HFFc6 (cell line): Measurements from ENCODE around the gene ZNF319. TPM values are rescaled to one million over a fixed set of nuclear protein-coding genes. Genes with fewer than 3 reads are reported as not detected.
A peak's percentile ranks its signal among the peaks of the same experiment; 100 is the strongest.
"Not testable (repeated sequence)": the region's sequence is repeated elsewhere in the genome, so short reads cannot be mapped to it uniquely, and the experiment has no call there.

Experiments used
- DNase-seq: peaks from one replicate; pipeline ENCODE4 v3.0.0-alpha.2; 2018
- H3K27ac Mint-ChIP-seq: 2 replicates; pipeline ENCODE4 v1.8.0; 2020; ENCODE audit warnings: mild to moderate bottlenecking, mixed read lengths
- H3K27me3 Mint-ChIP-seq: 2 replicates; pipeline ENCODE4 v1.8.0; 2021; ENCODE audit warnings: mild to moderate bottlenecking, moderate library complexity, mixed read lengths; ENCODE audit not compliant: insufficient read depth
- H3K36me3 Mint-ChIP-seq: 2 replicates; pipeline ENCODE4 v1.8.0; 2021; ENCODE audit warnings: low read depth, mixed read lengths
- H3K4me1 Mint-ChIP-seq: 2 replicates; pipeline ENCODE4 v1.8.0; 2020; ENCODE audit warnings: low read depth, mixed read lengths
- H3K4me3 Mint-ChIP-seq: 2 replicates; pipeline ENCODE4 v1.8.0; 2020; ENCODE audit warnings: mild to moderate bottlenecking, moderate library complexity, mixed read lengths
- H3K9me3 Mint-ChIP-seq: 2 replicates; pipeline ENCODE4 v1.8.0; 2020; ENCODE audit warnings: mild to moderate bottlenecking, mixed read lengths
- total RNA-seq, 6 experiments: library from RNA; stranded (reverse); fragmentation: NEBNext Ultra II Directional; extraction: Animal tissue kit (Norgen Biotek cat#: 25700); gene quantifications; 2 replicates in 1 of 6; 3 replicates in 5 of 6; pipeline ENCODE4 v1.2.3, GENCODE V29; 2021
- TF ChIP-seq, protein P1 (sequence below): fragments of 200-600 bp; sonication (generic); IDR thresholded peaks from 2 replicates; pipeline ENCODE4 v1.5.0; 2021; ENCODE audit warnings: antibody characterized with exemption, mild to moderate bottlenecking

ZNF319 gene
- total RNA-seq, 6 experiments from 2014 or later: 8.3 to 12.0 (median 9.4) TPM

DNA sequence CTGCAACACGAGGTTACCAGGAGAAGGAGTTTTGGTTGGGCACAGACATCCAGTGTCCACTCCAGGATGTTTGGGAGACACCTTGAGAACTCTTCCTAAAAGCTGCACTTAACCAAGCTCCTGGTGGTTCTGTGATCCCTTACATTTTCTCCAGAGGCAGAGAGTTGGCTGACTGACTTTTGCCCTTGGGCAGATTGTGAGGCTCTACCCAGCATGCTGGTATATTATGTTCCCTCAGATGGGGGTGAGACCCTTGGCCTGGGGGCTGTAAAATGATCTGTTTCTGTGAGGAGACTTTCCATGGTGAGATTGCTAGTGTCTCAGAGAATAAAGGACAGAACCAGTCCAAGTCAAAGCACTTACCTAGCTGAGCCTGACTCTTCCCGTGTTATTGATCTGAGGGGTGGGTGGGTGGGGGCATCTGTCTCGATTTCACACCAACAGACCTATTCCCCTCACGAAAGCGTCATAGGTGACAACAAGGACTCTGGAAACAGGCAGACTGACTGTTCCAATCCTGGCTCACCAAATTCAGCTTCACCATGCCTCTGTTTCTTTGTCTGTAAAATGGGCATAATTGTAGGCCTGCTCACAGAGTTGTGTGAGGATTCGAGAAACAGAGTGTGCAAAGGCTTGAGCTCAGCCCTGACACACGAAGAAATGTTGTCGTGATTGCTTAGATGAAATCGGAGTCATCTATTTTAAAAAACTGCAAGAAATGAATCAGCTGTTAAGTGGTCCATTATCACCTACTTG lies 12.9 kb upstream of the ZNF319 start:
- Mint-ChIP-seq H3K27ac (no peak overlapping the region), H3K36me3 (peaks cover 7% of the 10 kb centered on the region), H3K4me3 (no peak overlapping the region), H3K27me3 (no peaks in the 10 kb centered on the region), H3K9me3 (no peaks in the 10 kb centered on the region), H3K4me1 (peaks cover 26% of the 10 kb centered on the region)
- no peak for DNase-seq
- TF ChIP-seq, protein P1, sequence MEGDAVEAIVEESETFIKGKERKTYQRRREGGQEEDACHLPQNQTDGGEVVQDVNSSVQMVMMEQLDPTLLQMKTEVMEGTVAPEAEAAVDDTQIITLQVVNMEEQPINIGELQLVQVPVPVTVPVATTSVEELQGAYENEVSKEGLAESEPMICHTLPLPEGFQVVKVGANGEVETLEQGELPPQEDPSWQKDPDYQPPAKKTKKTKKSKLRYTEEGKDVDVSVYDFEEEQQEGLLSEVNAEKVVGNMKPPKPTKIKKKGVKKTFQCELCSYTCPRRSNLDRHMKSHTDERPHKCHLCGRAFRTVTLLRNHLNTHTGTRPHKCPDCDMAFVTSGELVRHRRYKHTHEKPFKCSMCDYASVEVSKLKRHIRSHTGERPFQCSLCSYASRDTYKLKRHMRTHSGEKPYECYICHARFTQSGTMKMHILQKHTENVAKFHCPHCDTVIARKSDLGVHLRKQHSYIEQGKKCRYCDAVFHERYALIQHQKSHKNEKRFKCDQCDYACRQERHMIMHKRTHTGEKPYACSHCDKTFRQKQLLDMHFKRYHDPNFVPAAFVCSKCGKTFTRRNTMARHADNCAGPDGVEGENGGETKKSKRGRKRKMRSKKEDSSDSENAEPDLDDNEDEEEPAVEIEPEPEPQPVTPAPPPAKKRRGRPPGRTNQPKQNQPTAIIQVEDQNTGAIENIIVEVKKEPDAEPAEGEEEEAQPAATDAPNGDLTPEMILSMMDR: no peak

DNA sequence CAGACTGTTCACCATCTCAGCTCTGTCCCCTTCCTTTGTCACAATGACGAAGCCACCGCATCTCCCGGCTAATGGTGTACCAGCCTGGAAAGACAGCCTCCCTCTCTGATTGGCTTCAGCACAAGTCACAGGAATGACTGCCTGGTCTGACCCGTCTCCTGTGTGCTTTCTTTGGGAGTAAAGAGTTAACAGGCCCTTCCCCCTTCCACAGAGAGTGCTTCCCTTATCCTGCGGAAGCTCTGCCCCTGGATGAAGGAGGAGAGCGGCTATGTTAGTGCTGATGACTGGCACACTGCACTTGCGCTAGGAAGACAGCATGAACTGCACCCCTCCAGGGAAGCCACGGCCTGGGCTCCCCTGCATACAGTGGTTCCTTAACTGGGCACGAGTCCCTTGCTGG lies 12.0 kb upstream of the ZNF319 start:
- peaks cover 26% of the 10 kb centered on the region for H3K4me1 Mint-ChIP-seq
- no peak for DNase-seq
- peaks cover 7% of the 10 kb centered on the region for H3K36me3 Mint-ChIP-seq
- H3K27me3 Mint-ChIP-seq: no peaks in the 10 kb centered on the region
- H3K27ac Mint-ChIP-seq: no peak overlapping the region
- TF ChIP-seq, protein P1: no peak
- no peak overlapping the region for H3K4me3 Mint-ChIP-seq
- no peaks in the 10 kb centered on the region for H3K9me3 Mint-ChIP-seq

DNA sequence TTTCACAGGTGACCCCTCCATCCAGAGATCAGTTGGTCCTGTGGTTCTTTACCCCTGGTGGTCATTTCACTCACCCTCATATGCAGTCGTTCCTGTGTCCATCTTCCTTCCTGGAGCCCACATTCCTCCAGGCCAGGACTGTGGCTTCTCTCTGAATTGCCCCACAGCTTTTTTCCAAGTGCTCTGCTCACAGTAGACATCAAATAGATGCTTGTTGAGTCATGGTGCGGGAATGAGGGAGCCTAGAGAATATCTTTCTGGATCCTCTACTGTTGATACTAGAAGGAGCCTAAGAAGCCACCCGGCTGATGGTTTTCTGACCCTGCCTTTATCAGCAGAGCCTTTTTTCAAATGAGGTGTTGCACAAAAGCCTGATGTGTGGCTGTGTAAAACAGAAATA lies 11.2 kb upstream of the ZNF319 start:
- peak overlapping the region; percentile 52 for H3K4me3 Mint-ChIP-seq

DNA sequence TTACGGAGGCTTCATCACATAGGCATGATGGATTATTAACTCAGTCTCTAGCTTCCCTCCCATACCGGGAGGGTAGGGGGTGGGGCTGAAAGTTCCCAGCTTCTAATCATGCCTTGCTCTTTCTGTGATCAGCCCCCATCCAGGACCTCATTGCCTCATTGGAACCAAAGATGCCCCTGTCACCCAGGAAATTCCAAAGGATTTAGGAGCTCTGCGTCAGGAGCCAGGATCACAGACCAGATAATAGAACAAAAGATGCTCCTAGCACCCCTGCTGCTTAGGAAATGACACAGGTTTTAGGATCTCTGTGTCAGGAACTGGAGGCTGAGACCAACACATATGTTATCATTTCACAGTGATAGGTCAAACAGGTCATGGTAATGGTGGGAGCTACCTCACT lies 10.4 kb upstream of the ZNF319 start:
- TF ChIP-seq, protein P1: no peak
- no peak for DNase-seq
- no peaks in the 10 kb centered on the region for H3K27me3 Mint-ChIP-seq
- peak overlapping the region; percentile 87 for H3K27ac Mint-ChIP-seq
- H3K4me3 Mint-ChIP-seq: peak overlapping the region; percentile 13; the same call in 1 of the 2 replicates
- peaks cover 9% of the 10 kb centered on the region for H3K36me3 Mint-ChIP-seq
- H3K4me1 Mint-ChIP-seq: peaks cover 26% of the 10 kb centered on the region
- no peaks in the 10 kb centered on the region for H3K9me3 Mint-ChIP-seq

More for the DNA sequence above, 11.2 kb upstream of the ZNF319 start:
- H3K27ac Mint-ChIP-seq: peak overlapping the region; percentile 87
- TF ChIP-seq, protein P1: peak; percentile 44; the same call in 1 of the 2 replicates
- peaks cover 7% of the 10 kb centered on the region for H3K36me3 Mint-ChIP-seq
- H3K4me1 Mint-ChIP-seq: peaks cover 26% of the 10 kb centered on the region
- peak; percentile 85 for DNase-seq
- no peaks in the 10 kb centered on the region for H3K27me3 Mint-ChIP-seq
- H3K9me3 Mint-ChIP-seq: no peaks in the 10 kb centered on the region

DNA sequence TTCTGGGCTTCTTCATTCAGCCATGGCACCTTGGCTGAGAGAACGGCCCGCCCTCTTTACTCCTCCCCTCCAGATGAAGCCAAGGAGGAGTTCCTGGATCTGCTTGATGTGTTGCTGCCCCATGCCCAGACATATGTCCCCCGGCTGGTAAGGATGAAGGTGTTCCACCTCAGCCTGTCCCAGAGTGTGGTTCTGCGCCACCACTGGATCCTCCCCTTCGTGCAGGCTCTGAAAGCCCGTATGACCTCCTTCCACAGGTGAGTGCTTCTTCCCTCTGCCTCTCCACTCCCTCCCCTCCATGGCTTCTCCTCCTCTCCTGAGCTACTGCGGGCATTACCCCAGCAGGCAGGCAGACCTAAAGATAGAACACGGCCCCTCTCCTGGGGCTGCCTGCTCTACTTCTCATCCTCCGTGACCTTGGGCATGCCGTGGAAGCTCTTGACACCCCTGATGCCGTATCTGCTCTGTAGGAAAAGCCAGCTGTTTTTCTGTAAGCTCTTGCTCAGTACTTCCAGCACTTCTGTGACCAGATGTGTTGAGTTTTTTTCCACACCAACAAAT lies 9.5 kb upstream of the ZNF319 start:
- Mint-ChIP-seq H3K27ac (peak overlapping the region; percentile 87), H3K27me3 (peaks cover under 1% of the 10 kb centered on the region; the same call in 1 of the 2 replicates), H3K9me3 (no peaks in the 10 kb centered on the region), H3K4me3 (no peak overlapping the region), H3K36me3 (peaks cover 10% of the 10 kb centered on the region), H3K4me1 (peaks cover 28% of the 10 kb centered on the region)
- TF ChIP-seq, protein P1: no peak
- no peak for DNase-seq

DNA sequence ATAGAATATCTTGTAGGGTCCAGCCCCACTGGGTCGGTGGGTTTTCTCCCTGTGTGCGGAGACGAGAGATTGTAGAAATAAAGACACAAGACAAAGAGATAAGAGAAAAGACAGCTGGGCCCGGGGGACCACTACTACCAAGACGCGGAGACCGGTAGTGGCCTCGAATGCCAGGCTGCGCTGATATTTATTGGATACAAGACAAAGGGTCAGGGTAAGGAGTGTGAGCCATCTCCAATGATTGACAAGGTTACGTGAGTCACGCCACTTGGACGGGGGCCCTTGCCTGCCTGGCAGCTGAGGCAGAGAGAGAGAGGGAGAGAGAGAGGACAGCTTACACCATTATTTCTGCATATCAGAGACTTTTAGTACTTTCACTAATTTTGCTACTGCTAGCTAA lies 4.3 kb upstream of the ZNF319 start:
- H3K9me3 Mint-ChIP-seq, DNase-seq, H3K4me3 Mint-ChIP-seq, H3K27me3 Mint-ChIP-seq, H3K36me3 Mint-ChIP-seq: not testable (repeated sequence)
- peaks cover 40% of the 10 kb centered on the region for H3K4me1 Mint-ChIP-seq
- peak overlapping the region; percentile 12; the same call in 1 of the 2 replicates for H3K27ac Mint-ChIP-seq
